ENCODE measurements around the gene DRICH1. TPM values are rescaled to one million over a fixed set of nuclear protein-coding genes. Genes with fewer than 3 reads are reported as not detected.

The DRICH1 gene
- total and polyA plus RNA-seq, 2 of the 13 experiments (the other 11 are each of a cell fraction or from before 2014, with no cell fraction given) = 0.22 to 0.66 TPM

DNA sequence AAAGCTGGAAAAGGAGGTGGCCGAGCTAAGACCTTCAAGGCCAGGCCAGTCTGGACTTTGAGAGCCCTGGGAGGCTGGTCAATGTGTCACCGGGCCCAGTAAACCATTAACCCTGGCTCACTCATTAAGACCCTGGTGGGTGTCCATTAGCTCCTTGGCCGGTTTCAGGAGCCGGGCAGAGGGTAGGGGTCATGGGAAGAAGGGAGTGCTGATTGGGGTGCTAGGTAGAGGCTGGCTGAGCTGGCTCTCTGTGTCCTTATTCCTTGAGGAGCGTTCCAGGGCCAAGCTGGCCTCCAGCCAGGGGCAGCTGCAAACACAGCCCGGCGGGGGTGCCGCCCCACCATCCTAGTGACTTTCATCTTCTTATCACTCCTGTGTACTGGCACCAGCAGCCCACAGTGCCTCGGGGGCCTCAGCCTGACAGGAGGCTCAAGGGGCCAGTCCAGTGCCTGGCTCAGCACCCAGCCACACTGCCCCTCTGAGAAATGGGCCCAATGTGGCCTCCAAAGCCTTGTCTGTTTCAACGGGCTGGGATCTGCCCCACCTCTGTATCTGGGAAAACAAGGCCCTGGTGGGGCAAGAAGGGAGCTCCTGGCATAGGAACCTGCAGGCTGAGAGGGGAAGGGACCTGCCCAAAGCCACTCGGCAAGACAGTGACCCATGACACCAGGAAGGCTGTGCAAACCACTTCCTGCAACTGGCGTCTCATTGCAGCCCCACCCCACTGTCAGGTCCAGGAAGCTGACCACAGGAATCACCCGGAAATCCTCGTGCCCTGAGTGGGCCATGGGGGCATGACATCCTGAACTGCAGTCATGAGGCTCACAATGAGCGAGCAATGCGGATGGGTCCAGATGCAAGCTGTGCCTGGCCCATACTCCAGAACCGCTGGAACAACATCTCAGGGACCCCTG, 43.6 kb upstream of the DRICH1 start (continued):
- TF ChIP-seq, protein P1, sequence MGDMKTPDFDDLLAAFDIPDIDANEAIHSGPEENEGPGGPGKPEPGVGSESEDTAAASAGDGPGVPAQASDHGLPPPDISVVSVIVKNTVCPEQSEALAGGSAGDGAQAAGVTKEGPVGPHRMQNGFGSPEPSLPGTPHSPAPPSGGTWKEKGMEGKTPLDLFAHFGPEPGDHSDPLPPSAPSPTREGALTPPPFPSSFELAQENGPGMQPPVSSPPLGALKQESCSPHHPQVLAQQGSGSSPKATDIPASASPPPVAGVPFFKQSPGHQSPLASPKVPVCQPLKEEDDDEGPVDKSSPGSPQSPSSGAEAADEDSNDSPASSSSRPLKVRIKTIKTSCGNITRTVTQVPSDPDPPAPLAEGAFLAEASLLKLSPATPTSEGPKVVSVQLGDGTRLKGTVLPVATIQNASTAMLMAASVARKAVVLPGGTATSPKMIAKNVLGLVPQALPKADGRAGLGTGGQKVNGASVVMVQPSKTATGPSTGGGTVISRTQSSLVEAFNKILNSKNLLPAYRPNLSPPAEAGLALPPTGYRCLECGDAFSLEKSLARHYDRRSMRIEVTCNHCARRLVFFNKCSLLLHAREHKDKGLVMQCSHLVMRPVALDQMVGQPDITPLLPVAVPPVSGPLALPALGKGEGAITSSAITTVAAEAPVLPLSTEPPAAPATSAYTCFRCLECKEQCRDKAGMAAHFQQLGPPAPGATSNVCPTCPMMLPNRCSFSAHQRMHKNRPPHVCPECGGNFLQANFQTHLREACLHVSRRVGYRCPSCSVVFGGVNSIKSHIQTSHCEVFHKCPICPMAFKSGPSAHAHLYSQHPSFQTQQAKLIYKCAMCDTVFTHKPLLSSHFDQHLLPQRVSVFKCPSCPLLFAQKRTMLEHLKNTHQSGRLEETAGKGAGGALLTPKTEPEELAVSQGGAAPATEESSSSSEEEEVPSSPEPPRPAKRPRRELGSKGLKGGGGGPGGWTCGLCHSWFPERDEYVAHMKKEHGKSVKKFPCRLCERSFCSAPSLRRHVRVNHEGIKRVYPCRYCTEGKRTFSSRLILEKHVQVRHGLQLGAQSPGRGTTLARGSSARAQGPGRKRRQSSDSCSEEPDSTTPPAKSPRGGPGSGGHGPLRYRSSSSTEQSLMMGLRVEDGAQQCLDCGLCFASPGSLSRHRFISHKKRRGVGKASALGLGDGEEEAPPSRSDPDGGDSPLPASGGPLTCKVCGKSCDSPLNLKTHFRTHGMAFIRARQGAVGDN (CRISPR knock-in tag; IDR thresholded peaks at IDR 0.05) = peak; percentile 90
- TF ChIP-seq, protein P2, sequence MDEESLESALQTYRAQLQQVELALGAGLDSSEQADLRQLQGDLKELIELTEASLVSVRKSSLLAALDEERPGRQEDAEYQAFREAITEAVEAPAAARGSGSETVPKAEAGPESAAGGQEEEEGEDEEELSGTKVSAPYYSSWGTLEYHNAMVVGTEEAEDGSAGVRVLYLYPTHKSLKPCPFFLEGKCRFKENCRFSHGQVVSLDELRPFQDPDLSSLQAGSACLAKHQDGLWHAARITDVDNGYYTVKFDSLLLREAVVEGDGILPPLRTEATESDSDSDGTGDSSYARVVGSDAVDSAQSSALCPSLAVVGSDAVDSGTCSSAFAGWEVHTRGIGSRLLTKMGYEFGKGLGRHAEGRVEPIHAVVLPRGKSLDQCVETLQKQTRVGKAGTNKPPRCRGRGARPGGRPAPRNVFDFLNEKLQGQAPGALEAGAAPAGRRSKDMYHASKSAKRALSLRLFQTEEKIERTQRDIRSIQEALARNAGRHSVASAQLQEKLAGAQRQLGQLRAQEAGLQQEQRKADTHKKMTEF (CRISPR knock-in tag; IDR thresholded peaks at IDR 0.05) = peak; percentile 26; the same call in 1 of the 2 replicates
- peak; percentile 42; the same call in 1 of the 2 replicates for TF ChIP-seq ZNF350 (CRISPR knock-in tag; IDR thresholded peaks at IDR 0.05; ENCODE audit: borderline replicate concordance, low read depth)
- TF ChIP-seq ATF1 (CRISPR knock-in tag; IDR thresholded peaks at IDR 0.05) = 0 out of 2 replicates have a peak, but pooled peaks have one; percentile 19
- TF ChIP-seq, protein P3, sequence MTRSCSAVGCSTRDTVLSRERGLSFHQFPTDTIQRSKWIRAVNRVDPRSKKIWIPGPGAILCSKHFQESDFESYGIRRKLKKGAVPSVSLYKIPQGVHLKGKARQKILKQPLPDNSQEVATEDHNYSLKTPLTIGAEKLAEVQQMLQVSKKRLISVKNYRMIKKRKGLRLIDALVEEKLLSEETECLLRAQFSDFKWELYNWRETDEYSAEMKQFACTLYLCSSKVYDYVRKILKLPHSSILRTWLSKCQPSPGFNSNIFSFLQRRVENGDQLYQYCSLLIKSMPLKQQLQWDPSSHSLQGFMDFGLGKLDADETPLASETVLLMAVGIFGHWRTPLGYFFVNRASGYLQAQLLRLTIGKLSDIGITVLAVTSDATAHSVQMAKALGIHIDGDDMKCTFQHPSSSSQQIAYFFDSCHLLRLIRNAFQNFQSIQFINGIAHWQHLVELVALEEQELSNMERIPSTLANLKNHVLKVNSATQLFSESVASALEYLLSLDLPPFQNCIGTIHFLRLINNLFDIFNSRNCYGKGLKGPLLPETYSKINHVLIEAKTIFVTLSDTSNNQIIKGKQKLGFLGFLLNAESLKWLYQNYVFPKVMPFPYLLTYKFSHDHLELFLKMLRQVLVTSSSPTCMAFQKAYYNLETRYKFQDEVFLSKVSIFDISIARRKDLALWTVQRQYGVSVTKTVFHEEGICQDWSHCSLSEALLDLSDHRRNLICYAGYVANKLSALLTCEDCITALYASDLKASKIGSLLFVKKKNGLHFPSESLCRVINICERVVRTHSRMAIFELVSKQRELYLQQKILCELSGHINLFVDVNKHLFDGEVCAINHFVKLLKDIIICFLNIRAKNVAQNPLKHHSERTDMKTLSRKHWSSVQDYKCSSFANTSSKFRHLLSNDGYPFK (CRISPR knock-in tag; IDR thresholded peaks at IDR 0.05; ENCODE audit: borderline replicate concordance) = peak; percentile 65; the same call in 1 of the 2 replicates
- TF ChIP-seq ZNF746 (CRISPR knock-in tag; IDR thresholded peaks at IDR 0.05) = no peak
- TF ChIP-seq HMGA1 (CRISPR knock-in tag; conservative IDR thresholded peaks at IDR 0.05) = no peak
- no peak for TF ChIP-seq HNRNPUL1 (IDR thresholded peaks at IDR 0.05; ENCODE audit: low read depth, low read length)
- TF ChIP-seq ADNP (CRISPR knock-in tag; IDR thresholded peaks at IDR 0.05) = peak; percentile 61; the same call in 1 of the 2 replicates
- peak; percentile 58; the same call in 1 of the 2 replicates for TF ChIP-seq TCF7 (IDR thresholded peaks at IDR 0.05; ENCODE audit: low read depth)
- TF ChIP-seq EEA1 (CRISPR knock-in tag; IDR thresholded peaks at IDR 0.05; ENCODE audit: borderline replicate concordance) = 0 out of 2 replicates have a peak, but pooled peaks have one; percentile 22
- TF ChIP-seq RARA (CRISPR knock-in tag; IDR thresholded peaks at IDR 0.05) = peak; percentile 11; the same call in 1 of the 2 replicates
- no peak for TF ChIP-seq FLYWCH1 (CRISPR knock-in tag; IDR thresholded peaks at IDR 0.05)
- TF ChIP-seq, protein P4, sequence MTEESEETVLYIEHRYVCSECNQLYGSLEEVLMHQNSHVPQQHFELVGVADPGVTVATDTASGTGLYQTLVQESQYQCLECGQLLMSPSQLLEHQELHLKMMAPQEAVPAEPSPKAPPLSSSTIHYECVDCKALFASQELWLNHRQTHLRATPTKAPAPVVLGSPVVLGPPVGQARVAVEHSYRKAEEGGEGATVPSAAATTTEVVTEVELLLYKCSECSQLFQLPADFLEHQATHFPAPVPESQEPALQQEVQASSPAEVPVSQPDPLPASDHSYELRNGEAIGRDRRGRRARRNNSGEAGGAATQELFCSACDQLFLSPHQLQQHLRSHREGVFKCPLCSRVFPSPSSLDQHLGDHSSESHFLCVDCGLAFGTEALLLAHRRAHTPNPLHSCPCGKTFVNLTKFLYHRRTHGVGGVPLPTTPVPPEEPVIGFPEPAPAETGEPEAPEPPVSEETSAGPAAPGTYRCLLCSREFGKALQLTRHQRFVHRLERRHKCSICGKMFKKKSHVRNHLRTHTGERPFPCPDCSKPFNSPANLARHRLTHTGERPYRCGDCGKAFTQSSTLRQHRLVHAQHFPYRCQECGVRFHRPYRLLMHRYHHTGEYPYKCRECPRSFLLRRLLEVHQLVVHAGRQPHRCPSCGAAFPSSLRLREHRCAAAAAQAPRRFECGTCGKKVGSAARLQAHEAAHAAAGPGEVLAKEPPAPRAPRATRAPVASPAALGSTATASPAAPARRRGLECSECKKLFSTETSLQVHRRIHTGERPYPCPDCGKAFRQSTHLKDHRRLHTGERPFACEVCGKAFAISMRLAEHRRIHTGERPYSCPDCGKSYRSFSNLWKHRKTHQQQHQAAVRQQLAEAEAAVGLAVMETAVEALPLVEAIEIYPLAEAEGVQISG (CRISPR knock-in tag; IDR thresholded peaks at IDR 0.05) = peak; percentile 34; the same call in 1 of the 2 replicates
- peak; percentile 31 for TF ChIP-seq AGO1 (IDR thresholded peaks at IDR 0.05; ENCODE audit: low read depth, low read length, poor library complexity, severe bottlenecking)
- TF ChIP-seq PITX1 (CRISPR knock-in tag; IDR thresholded peaks at IDR 0.05) = peak; percentile 72; the same call in 1 of the 2 replicates
